HepG2 (cell line): ENCODE measurements around the gene TNFRSF6B. TPM values are rescaled to one million over a fixed set of nuclear protein-coding genes. Genes with fewer than 3 reads are reported as not detected.

Experiments
- ATF7-NPFF ChIP-seq: sonication (generic); formaldehyde crosslinking; IDR thresholded peaks from 2 replicates; pipeline ENCODE4 v1.8.1; 2023; ENCODE audit warnings: mild to moderate bottlenecking, low read depth, missing genetic modification reagents, moderate library complexity
- NFIB ChIP-seq: sonication (generic); formaldehyde crosslinking; IDR thresholded peaks from 2 replicates; pipeline ENCODE4 v1.9.0; 2021; ENCODE audit warnings: missing genetic modification reagents, mild to moderate bottlenecking, borderline replicate concordance
- NR2F2 ChIP-seq: IDR thresholded peaks from 2 replicates; pipeline ENCODE4 v1.6.1; 2012; ENCODE audit warnings: low read depth, inconsistent platforms, borderline replicate concordance
- NRL ChIP-seq: sonication (generic); formaldehyde crosslinking; IDR thresholded peaks from 2 replicates; pipeline ENCODE4 v1.5.0; 2020; ENCODE audit warnings: missing genetic modification reagents, mild to moderate bottlenecking, moderate library complexity, borderline replicate concordance
- SIN3B ChIP-seq: fragments of 150-350 bp; IDR thresholded peaks from 2 replicates; pipeline ENCODE4 v1.6.1; 2014; ENCODE audit warnings: low read length
- SMARCE1 ChIP-seq: fragments of 450-650 bp; IDR thresholded peaks from 2 replicates; pipeline ENCODE4 v1.6.1; 2017; ENCODE audit warnings: borderline replicate concordance
- ZNF468 ChIP-seq: sonication (generic); formaldehyde crosslinking; IDR thresholded peaks from 2 replicates; pipeline ENCODE4 v1.8.0; 2022; ENCODE audit warnings: mild to moderate bottlenecking, moderate library complexity, missing genetic modification reagents
- ZNF687 ChIP-seq: sonication (generic); formaldehyde crosslinking; IDR thresholded peaks from 2 replicates; pipeline ENCODE4 v1.5.1; 2020; ENCODE audit warnings: mild to moderate bottlenecking, missing genetic modification reagents, moderate library complexity
- ZNF713 ChIP-seq: sonication (generic); formaldehyde crosslinking; IDR thresholded peaks from 2 replicates; pipeline ENCODE4 v1.4.0; 2020; ENCODE audit warnings: mild to moderate bottlenecking, missing genetic modification reagents
- ZSCAN21 ChIP-seq: sonication (generic); formaldehyde crosslinking; IDR thresholded peaks from 2 replicates; pipeline ENCODE4 v1.8.0; 2022; ENCODE audit warnings: mild to moderate bottlenecking, missing genetic modification reagents, moderate library complexity, borderline replicate concordance
- ZZZ3 ChIP-seq: sonication (generic); formaldehyde crosslinking; IDR thresholded peaks from 2 replicates; pipeline ENCODE4 v1.4.0; 2020; ENCODE audit warnings: missing genetic modification reagents, mild to moderate bottlenecking, borderline replicate concordance
- polyA plus RNA-seq, 8 experiments: library from polyadenylated mRNA; depleted of rRNA in 3 of 8; stranded (reverse) in 7 of 8; unstranded in 1 of 8; fragments of >200 nt; fragmentation: Illumina TruSeq in 4 of 8; extraction: Trizol in 4 of 8; gene quantifications; 2 replicates each; pipeline versions ENCODE4 v1.2.1 to v1.2.3, GENCODE V29; 2011 to 2016; ENCODE audit warnings: low read depth in 4 of 8, missing spikeins in 1 of 8, mixed read lengths in 1 of 8; ENCODE audit not compliant: insufficient read depth in 1 of 8
- total RNA-seq, 5 experiments: library from RNA; depleted of rRNA; stranded (reverse); fragments of >200 nt; fragmentation: Illumina TruSeq; extraction: Trizol; gene quantifications; 2 replicates each; pipeline ENCODE4 v1.2.3, GENCODE V29; 2016; ENCODE audit warnings: low read depth in 1 of 5
- TF ChIP-seq, protein P1 (sequence below): sonication (generic); formaldehyde crosslinking; IDR thresholded peaks from 2 replicates; pipeline ENCODE4 v1.4.0; 2020; ENCODE audit warnings: mild to moderate bottlenecking, low read depth, missing genetic modification reagents
- TF ChIP-seq, protein P2 (sequence below): sonication (generic); formaldehyde crosslinking; IDR thresholded peaks from 2 replicates; pipeline ENCODE4 v1.5.0; 2020; ENCODE audit warnings: mild to moderate bottlenecking, missing genetic modification reagents, moderate library complexity
- TF ChIP-seq, protein P3 (sequence below): IDR thresholded peaks from 2 replicates; pipeline ENCODE4 v1.6.1; 2016; ENCODE audit warnings: low read depth
- TF ChIP-seq, protein P4 (sequence below): sonication (generic); formaldehyde crosslinking; IDR thresholded peaks from 2 replicates; pipeline ENCODE4 v1.5.0; 2020; ENCODE audit warnings: mild to moderate bottlenecking, missing genetic modification reagents
- TF ChIP-seq, protein P5 (sequence below): sonication (generic); formaldehyde crosslinking; conservative IDR thresholded peaks from 2 replicates; pipeline ENCODE4 v1.8.0; 2022; ENCODE audit warnings: mild to moderate bottlenecking, moderate library complexity, missing genetic modification reagents

Gene TNFRSF6B
- total and polyA plus RNA-seq, 2 of the 13 experiments (the other 11 are each of a cell fraction or from before 2014, with no cell fraction given): 0.24 TPM; not detected in 1

DNA sequence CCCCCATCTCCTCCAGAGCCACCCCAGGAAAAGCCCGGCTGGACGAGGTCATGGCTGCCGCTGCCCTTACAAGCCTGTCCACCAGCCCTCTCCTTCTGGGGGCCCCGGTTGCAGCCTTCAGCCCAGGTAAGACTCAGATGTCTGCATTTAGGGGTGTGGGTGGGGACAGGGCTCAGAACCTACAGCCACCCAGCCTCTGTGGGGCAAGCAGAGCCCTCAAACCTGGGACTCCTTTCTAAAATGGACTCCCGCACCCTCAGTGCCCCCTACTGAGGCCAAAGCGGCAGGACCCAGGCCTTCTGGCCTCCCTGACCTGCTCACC, 44.9 kb downstream of the TNFRSF6B start (continued):
- TF ChIP-seq, protein P1, sequence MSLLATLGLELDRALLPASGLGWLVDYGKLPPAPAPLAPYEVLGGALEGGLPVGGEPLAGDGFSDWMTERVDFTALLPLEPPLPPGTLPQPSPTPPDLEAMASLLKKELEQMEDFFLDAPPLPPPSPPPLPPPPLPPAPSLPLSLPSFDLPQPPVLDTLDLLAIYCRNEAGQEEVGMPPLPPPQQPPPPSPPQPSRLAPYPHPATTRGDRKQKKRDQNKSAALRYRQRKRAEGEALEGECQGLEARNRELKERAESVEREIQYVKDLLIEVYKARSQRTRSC: 0 out of 2 replicates have a peak, but pooled peaks have one; percentile 1
- TF ChIP-seq ZNF713 (no peak), ZNF468 (peak; percentile 47; the same call in 1 of the 2 replicates), ZZZ3 (CRISPR knock-in tag) (0 out of 2 replicates have a peak, but pooled peaks have one; percentile 11), NR2F2 (0 out of 2 replicates have a peak, but pooled peaks have one; percentile 22), NFIB (CRISPR knock-in tag) (0 out of 2 replicates have a peak, but pooled peaks have one; percentile 67), ZSCAN21 (peak; percentile 10; the same call in 1 of the 2 replicates), SIN3B (no peak), ATF7-NPFF (peak; percentile 83; the same call in 1 of the 2 replicates), SMARCE1 (no peak), ZNF687 (CRISPR knock-in tag) (peak; percentile 61; the same call in 1 of the 2 replicates), NRL (CRISPR knock-in tag) (0 out of 2 replicates have a peak, but pooled peaks have one; percentile 1)
- TF ChIP-seq, protein P2, sequence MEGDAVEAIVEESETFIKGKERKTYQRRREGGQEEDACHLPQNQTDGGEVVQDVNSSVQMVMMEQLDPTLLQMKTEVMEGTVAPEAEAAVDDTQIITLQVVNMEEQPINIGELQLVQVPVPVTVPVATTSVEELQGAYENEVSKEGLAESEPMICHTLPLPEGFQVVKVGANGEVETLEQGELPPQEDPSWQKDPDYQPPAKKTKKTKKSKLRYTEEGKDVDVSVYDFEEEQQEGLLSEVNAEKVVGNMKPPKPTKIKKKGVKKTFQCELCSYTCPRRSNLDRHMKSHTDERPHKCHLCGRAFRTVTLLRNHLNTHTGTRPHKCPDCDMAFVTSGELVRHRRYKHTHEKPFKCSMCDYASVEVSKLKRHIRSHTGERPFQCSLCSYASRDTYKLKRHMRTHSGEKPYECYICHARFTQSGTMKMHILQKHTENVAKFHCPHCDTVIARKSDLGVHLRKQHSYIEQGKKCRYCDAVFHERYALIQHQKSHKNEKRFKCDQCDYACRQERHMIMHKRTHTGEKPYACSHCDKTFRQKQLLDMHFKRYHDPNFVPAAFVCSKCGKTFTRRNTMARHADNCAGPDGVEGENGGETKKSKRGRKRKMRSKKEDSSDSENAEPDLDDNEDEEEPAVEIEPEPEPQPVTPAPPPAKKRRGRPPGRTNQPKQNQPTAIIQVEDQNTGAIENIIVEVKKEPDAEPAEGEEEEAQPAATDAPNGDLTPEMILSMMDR: peak; percentile 42; the same call in 1 of the 2 replicates
- TF ChIP-seq, protein P3, sequence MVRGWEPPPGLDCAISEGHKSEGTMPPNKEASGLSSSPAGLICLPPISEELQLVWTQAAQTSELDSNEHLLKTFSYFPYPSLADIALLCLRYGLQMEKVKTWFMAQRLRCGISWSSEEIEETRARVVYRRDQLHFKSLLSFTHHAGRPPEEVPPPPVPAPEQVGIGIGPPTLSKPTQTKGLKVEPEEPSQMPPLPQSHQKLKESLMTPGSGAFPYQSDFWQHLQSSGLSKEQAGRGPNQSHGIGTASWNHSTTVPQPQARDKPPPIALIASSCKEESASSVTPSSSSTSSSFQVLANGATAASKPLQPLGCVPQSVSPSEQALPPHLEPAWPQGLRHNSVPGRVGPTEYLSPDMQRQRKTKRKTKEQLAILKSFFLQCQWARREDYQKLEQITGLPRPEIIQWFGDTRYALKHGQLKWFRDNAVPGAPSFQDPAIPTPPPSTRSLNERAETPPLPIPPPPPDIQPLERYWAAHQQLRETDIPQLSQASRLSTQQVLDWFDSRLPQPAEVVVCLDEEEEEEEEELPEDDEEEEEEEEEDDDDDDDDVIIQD (CRISPR knock-in tag): no peak
- TF ChIP-seq, protein P4, sequence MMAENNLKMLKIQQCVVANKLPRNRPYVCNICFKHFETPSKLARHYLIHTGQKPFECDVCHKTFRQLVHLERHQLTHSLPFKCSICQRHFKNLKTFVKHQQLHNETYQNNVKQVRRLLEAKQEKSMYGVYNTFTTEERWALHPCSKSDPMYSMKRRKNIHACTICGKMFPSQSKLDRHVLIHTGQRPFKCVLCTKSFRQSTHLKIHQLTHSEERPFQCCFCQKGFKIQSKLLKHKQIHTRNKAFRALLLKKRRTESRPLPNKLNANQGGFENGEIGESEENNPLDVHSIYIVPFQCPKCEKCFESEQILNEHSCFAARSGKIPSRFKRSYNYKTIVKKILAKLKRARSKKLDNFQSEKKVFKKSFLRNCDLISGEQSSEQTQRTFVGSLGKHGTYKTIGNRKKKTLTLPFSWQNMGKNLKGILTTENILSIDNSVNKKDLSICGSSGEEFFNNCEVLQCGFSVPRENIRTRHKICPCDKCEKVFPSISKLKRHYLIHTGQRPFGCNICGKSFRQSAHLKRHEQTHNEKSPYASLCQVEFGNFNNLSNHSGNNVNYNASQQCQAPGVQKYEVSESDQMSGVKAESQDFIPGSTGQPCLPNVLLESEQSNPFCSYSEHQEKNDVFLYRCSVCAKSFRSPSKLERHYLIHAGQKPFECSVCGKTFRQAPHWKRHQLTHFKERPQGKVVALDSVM (CRISPR knock-in tag): 0 out of 2 replicates have a peak, but pooled peaks have one; percentile 3
- TF ChIP-seq, protein P5, sequence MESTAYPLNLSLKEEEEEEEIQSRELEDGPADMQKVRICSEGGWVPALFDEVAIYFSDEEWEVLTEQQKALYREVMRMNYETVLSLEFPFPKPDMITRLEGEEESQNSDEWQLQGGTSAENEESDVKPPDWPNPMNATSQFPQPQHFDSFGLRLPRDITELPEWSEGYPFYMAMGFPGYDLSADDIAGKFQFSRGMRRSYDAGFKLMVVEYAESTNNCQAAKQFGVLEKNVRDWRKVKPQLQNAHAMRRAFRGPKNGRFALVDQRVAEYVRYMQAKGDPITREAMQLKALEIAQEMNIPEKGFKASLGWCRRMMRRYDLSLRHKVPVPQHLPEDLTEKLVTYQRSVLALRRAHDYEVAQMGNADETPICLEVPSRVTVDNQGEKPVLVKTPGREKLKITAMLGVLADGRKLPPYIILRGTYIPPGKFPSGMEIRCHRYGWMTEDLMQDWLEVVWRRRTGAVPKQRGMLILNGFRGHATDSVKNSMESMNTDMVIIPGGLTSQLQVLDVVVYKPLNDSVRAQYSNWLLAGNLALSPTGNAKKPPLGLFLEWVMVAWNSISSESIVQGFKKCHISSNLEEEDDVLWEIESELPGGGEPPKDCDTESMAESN (CRISPR knock-in tag): 0 out of 2 replicates have a peak, but pooled peaks have one; percentile 2
